ACC112 (cell line): Measurements from ENCODE around the gene IL24.

Experiments
- H2AFZ ChIP-seq: fragments of 200-600 bp; sonication (generic); one replicate; pipeline ENCODE4 v1.6.0; 2017; ENCODE audit warnings: antibody characterized with exemption, low read length; ENCODE audit not compliant: unreplicated experiment
- H3K27ac ChIP-seq: fragments of 200-600 bp; sonication (generic); 2 replicates; pipeline ENCODE4 v1.5.1; 2014; ENCODE audit warnings: low read depth, mild to moderate bottlenecking, antibody characterized with exemption, low read length, moderate library complexity
- H3K27me3 ChIP-seq: fragments of 200-600 bp; sonication (generic); 2 replicates; pipeline ENCODE4 v1.6.1; 2014; ENCODE audit warnings: mild to moderate bottlenecking, antibody characterized with exemption, low read length, moderate library complexity, mixed read lengths; ENCODE audit not compliant: insufficient read depth
- H3K36me3 ChIP-seq: fragments of 200-600 bp; sonication (generic); 2 replicates; pipeline ENCODE4 v1.6.1; 2016; ENCODE audit warnings: mild to moderate bottlenecking, antibody characterized with exemption, low read length, moderate library complexity, mixed read lengths; ENCODE audit not compliant: insufficient read depth
- H3K4me1 ChIP-seq: fragments of 200-600 bp; sonication (generic); one replicate; pipeline ENCODE4 v1.6.1; 2016; ENCODE audit warnings: low read length, mixed read lengths; ENCODE audit not compliant: insufficient read depth, unreplicated experiment, control insufficient read depth
- H3K4me3 ChIP-seq: fragments of 200-600 bp; sonication (generic); 2 replicates; pipeline ENCODE4 v1.5.1; 2014; ENCODE audit warnings: mild to moderate bottlenecking, low read depth, low read length
- H3K79me2 ChIP-seq: fragments of 200-600 bp; sonication (generic); one replicate; pipeline ENCODE4 v1.6.0; 2016; ENCODE audit warnings: low read length; ENCODE audit not compliant: control insufficient read depth, unreplicated experiment, insufficient read depth

IL24 gene

DNA sequence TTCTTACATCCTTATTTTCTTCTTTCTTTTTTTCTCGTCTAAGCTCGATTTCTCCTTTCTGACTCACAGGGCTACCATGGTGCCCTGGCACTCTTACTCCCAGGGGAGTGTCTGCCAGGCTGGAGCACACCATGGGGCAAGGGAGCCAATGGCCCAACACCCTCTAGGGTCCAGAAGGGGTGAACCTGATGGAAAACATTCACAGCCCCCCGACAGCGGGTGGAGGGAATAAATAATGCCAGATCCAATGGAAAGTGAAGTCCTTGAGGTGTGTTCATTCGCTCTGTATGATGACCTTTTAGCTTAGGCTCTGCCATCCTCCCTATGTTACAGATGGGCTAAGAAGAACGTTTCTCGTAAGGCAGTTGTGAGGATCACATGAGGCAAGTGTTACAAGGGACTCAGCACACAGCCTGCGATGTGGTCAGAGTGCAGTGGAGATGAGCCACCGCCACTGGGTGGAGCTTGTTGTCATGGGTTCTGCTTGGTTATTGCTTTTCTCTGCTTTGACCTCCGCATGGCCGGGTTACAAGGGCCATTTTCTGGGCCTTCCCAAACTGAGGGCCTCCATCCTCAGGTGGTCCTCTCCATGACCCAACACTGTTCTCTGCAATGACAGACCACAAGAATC is 28.0 kb downstream of the IL24 start:
- Histone ChIP-seq H3K36me3 (no peaks in the 10 kb centered on the region), H3K4me3 (no peak overlapping the region), H3K79me2 (no peaks in the 10 kb centered on the region), H3K27me3 (peaks cover 14% of the 10 kb centered on the region), H3K27ac (no peak overlapping the region), H3K4me1 (no peaks in the 10 kb centered on the region), H2AFZ (no peak overlapping the region)

- Histone ChIP-seq H3K27ac (no peak overlapping the region), H3K4me1 (no peaks in the 10 kb centered on the region)
Measured at GRCh38 chr1:206926286-206926685, 29.0 kb downstream of the IL24 start.

DNA sequence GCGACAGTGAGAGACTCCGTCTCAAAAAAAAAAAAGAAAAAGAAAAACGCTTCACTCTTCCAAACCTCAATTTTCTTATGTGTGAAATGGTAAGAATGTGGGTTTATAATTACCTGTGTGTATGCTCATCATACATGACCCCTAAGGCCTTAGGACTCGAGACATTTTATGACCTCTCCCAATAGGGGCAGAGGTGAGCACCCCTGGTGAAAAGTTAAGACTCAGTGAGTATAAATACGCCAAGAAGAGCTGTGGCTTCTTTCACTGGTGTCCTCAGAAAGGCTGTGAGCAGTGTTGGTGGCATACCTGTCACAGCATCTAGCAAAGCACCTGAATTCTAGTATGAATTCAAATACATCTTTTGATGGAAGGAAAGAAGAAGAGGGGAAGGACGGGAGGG is 32.3 kb downstream of the IL24 start:
- H3K27ac ChIP-seq: no peak overlapping the region
- H2AFZ ChIP-seq: no peak overlapping the region

More at GRCh38 chr1:206926286-206926685, 29.0 kb downstream of the IL24 start:
- Histone ChIP-seq H3K36me3 (no peaks in the 10 kb centered on the region), H3K79me2 (no peaks in the 10 kb centered on the region), H3K27me3 (peaks cover 5% of the 10 kb centered on the region), H3K4me3 (no peak overlapping the region), H2AFZ (no peak overlapping the region)

GRCh38 chr1:206930210-206930798 is 33.1 kb downstream of the IL24 start:
- Histone ChIP-seq H3K27ac (no peak overlapping the region), H3K36me3 (no peaks in the 10 kb centered on the region), H3K4me1 (no peaks in the 10 kb centered on the region), H3K4me3 (no peak overlapping the region), H3K79me2 (no peaks in the 10 kb centered on the region), H3K27me3 (peaks cover 4% of the 10 kb centered on the region), H2AFZ (no peak overlapping the region)

More for the DNA sequence above, 32.3 kb downstream of the IL24 start:
- Histone ChIP-seq H3K36me3 (no peaks in the 10 kb centered on the region), H3K79me2 (no peaks in the 10 kb centered on the region), H3K27me3 (no peaks in the 10 kb centered on the region; the same call in 1 of the 2 replicates), H3K4me1 (no peaks in the 10 kb centered on the region), H3K4me3 (no peak overlapping the region)

GRCh38 chr1:206931709-206932108 is 34.5 kb downstream of the IL24 start:
- H3K79me2 ChIP-seq: no peaks in the 10 kb centered on the region
- H2AFZ ChIP-seq: no peak overlapping the region
- peaks cover 14% of the 10 kb centered on the region for H3K27me3 ChIP-seq
- no peak overlapping the region for H3K4me3 ChIP-seq
- H3K27ac ChIP-seq: no peak overlapping the region
- no peaks in the 10 kb centered on the region for H3K4me1 ChIP-seq
- no peaks in the 10 kb centered on the region for H3K36me3 ChIP-seq

DNA sequence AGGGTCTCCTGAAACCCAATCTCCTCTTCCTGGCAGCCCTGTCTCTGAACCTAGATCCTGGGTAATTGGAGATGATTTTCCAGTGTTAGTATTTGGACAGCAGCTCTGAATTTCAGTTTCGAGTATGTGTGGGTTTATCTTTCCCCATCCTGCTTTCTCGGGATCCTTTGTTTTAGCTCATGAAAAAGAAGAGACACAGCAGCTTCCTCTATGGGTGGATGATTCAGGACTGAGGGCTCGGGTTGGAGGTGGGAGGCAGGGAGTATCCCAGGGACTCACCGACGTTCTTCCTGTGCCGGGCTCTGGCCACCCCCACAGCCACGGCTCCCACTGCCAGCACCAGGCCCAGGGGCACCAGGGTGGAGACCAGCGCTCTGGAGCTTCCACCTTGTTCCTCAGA is 34.9 kb downstream of the IL24 start:
- Histone ChIP-seq H3K79me2 (no peaks in the 10 kb centered on the region), H3K4me3 (no peak overlapping the region), H3K27ac (no peak overlapping the region), H3K36me3 (no peaks in the 10 kb centered on the region), H2AFZ (no peak overlapping the region), H3K27me3 (peaks cover 19% of the 10 kb centered on the region), H3K4me1 (no peaks in the 10 kb centered on the region)

DNA sequence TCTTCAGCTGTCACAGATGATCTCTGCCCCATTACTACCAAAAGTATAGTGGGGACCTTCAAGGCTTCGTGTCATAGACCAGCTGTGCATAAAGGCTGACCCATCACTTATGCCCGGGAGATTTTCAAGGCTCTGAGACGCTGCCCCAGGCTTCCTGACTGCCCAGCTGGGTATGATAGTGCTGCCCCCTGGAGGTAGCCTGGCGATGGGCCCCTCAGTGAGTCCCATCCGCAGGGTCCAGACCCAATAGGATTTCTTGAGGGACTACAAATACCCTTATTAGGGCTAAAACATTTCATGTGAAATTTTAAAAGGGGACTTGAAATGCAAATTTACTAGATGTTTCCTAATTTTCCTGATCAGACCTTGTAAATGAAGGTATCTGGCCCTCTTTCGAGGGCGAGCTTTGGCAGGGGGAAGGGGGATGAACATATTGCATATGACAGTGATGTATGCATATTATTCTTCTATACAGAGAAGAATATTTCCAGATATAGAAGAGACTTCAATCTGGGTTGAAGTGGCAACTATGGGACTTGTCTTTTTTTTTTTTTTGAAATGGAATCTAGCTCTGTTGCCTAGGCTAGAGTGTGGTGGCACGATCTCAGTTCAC is 36.2 kb downstream of the IL24 start:
- Histone ChIP-seq H3K36me3 (no peaks in the 10 kb centered on the region), H3K4me1 (no peaks in the 10 kb centered on the region), H2AFZ (no peak overlapping the region), H3K27me3 (peaks cover 27% of the 10 kb centered on the region), H3K27ac (no peak overlapping the region), H3K79me2 (no peaks in the 10 kb centered on the region), H3K4me3 (no peak overlapping the region)

DNA sequence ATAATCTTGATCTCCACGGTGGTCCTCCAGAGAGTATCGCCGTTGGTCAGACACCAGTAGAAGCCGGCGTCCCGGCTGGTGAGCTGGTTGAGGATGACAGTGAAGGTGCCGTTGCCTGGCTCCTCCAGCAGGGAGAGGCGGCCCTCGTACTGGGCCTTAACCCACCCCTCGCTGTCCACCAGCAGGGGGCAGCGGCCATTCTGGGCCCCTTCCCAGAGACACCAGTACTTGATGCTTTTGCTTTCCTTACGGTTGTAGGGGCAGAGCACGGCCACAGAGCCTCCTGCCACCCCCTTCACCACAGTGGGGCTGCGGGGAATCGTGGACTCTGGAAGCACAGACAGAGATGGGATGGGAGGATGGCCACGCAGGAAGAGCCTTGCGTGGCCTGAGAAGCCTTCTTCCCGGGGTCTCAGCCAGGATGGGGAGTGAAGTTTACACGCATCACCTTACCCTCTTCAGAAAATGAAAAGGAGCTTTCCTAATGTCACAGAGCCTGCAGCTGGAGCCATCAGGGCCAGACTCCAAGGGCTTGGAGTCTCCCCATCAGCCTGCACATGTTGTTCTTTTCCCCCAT is 38.3 kb downstream of the IL24 start:
- no peaks in the 10 kb centered on the region for H3K79me2 ChIP-seq
- H3K4me3 ChIP-seq: no peak overlapping the region
- no peaks in the 10 kb centered on the region for H3K4me1 ChIP-seq
- no peaks in the 10 kb centered on the region for H3K36me3 ChIP-seq
- H2AFZ ChIP-seq: no peak overlapping the region
- no peak overlapping the region for H3K27ac ChIP-seq
- peaks cover 34% of the 10 kb centered on the region for H3K27me3 ChIP-seq

GRCh38 chr1:206937425-206937824 is 40.2 kb downstream of the IL24 start:
- Histone ChIP-seq H2AFZ (no peak overlapping the region), H3K4me1 (no peaks in the 10 kb centered on the region), H3K27ac (no peak overlapping the region), H3K27me3 (peaks cover 53% of the 10 kb centered on the region), H3K79me2 (no peaks in the 10 kb centered on the region), H3K4me3 (no peak overlapping the region), H3K36me3 (no peaks in the 10 kb centered on the region)

GRCh38 chr1:206939131-206939530 is 41.9 kb downstream of the IL24 start:
- Histone ChIP-seq H3K27me3 (peaks cover 70% of the 10 kb centered on the region), H3K4me1 (no peaks in the 10 kb centered on the region), H3K4me3 (no peak overlapping the region), H3K36me3 (no peaks in the 10 kb centered on the region), H3K79me2 (no peaks in the 10 kb centered on the region), H2AFZ (no peak overlapping the region), H3K27ac (no peak overlapping the region)
